ENCODE results near the gene AKIRIN2.

DNA sequence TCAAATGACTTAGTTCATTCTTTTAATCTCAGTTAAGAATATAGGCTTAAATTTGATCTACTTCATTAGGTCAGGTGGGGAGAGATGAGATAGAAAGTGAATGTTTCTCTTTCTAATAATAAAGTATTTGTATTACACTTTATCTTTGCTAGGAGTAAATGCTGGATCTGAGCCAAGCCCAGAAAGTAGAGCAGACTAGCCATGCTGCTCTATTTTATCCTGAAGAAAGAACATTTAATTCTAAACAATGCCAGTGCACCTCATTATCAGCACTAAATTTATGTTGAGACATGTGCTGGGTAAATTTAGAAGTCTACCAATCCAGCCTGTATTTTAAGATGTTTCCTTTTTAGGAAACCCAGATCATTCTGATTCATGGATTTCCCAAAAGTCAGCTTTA is 43.5 kb downstream of the AKIRIN2 start:
- TF ChIP-seq, protein P1, sequence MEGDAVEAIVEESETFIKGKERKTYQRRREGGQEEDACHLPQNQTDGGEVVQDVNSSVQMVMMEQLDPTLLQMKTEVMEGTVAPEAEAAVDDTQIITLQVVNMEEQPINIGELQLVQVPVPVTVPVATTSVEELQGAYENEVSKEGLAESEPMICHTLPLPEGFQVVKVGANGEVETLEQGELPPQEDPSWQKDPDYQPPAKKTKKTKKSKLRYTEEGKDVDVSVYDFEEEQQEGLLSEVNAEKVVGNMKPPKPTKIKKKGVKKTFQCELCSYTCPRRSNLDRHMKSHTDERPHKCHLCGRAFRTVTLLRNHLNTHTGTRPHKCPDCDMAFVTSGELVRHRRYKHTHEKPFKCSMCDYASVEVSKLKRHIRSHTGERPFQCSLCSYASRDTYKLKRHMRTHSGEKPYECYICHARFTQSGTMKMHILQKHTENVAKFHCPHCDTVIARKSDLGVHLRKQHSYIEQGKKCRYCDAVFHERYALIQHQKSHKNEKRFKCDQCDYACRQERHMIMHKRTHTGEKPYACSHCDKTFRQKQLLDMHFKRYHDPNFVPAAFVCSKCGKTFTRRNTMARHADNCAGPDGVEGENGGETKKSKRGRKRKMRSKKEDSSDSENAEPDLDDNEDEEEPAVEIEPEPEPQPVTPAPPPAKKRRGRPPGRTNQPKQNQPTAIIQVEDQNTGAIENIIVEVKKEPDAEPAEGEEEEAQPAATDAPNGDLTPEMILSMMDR (IDR thresholded peaks at IDR 0.05), result no peak
- no peak for TF ChIP-seq POLR2A (IDR thresholded peaks at IDR 0.05)
